ENCODE measurements around the gene SLC5A6. TPM values are rescaled to one million over a fixed set of nuclear protein-coding genes. Genes with fewer than 3 reads are reported as not detected.

The SLC5A6 gene
- polyA plus RNA-seq, 1 donor from 2014 or later, result 64.3 TPM

DNA sequence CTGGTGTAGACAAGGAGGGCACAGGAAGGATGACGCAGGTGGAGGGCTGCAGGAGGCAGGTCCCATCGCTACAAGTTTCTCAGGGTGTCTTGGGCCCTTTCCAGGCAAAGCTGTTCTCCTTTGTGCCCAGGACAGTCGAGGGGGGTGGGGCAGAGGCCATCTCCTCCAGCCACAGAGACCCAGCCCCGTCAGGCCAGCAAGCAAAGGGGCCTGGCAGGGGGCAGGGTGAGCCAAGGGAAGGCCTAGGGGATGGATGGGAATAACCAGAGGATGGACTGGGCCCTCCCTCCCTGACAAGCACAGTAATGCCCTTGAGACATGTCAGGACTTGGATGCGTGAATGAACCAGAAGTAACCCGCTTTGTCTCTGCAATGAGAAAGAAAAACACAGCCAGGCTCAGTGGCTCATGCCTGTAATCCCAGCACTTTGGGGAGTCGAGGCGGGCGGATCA is 57.0 kb downstream of the SLC5A6 start:
- TF ChIP-seq RAD21 (conservative IDR thresholded peaks at IDR 0.05) (no peak), EP300 (conservative IDR thresholded peaks at IDR 0.05; ENCODE audit: poor library complexity, severe bottlenecking) (no peak), SMC3 (conservative IDR thresholded peaks at IDR 0.05; ENCODE audit: poor library complexity) (no peak), CTCF (IDR thresholded peaks at IDR 0.05; ENCODE audit: poor library complexity, severe bottlenecking) (no peak), REST (IDR thresholded peaks at IDR 0.05; ENCODE audit: borderline replicate concordance) (no peak), TAF1 (IDR thresholded peaks at IDR 0.05; ENCODE audit: low read depth) (no peak), MXI1 (conservative IDR thresholded peaks at IDR 0.05; ENCODE audit: poor library complexity, severe bottlenecking) (no peak), POLR2AphosphoS5 (IDR thresholded peaks at IDR 0.05) (no peak), EZH2 (IDR thresholded peaks at IDR 0.05; ENCODE audit: borderline replicate concordance, insufficient read depth, low read length, poor library complexity, severe bottlenecking) (no peak)
- H3K79me2 ChIP-seq (replicated peaks; ENCODE audit: insufficient read depth, low read length), result no peaks in the 10 kb centered on the region
- no peak overlapping the region for H3K4me2 ChIP-seq (ENCODE audit: low read length)
- H4K20me1 ChIP-seq (ENCODE audit: insufficient read depth), result no peaks in the 10 kb centered on the region
- no peaks in the 10 kb centered on the region for H3K9me3 ChIP-seq (ENCODE audit: low read length)
- no peaks in the 10 kb centered on the region for H3K36me3 ChIP-seq (ENCODE audit: insufficient read depth, low read length)
- no peak overlapping the region for H2AFZ ChIP-seq (ENCODE audit: low read depth, low read length)
- H3K9me2 ChIP-seq (ENCODE audit: insufficient read depth, low read length), result no peaks in the 10 kb centered on the region
- no peak overlapping the region for H3K4me3 ChIP-seq (ENCODE audit: low read length)
- H3F3A ChIP-seq (ENCODE audit: insufficient read depth, low read length, poor library complexity, severe bottlenecking), result no peaks in the 10 kb centered on the region
- no peak overlapping the region for H3K9ac ChIP-seq (ENCODE audit: low read length)
- no peak overlapping the region for H3K27ac ChIP-seq (ENCODE audit: low read length)
- no peaks in the 10 kb centered on the region for H3K27me3 ChIP-seq (ENCODE audit: insufficient read depth, low read depth, low read length)

DNA sequence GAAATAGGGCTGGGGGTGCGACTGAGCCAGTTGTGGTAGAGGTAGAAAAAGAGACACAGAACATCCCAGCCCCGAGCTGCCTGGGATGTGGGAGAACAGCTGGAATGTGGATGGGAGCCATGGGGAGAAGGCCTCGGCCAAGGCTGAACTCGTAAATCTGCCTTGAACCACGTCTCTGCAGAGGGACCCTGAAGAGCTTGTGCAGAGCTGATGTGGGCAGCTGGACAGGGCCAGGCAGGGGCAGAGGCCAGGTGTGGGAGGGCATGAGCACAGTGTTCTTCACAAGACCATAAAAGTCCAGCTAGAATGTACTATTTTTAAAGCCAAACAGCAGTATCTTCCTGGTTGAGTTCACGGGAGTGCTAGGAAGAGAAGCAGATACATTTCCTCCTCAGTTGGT is 57.6 kb downstream of the SLC5A6 start:
- Histone ChIP-seq H3K9ac (ENCODE audit: low read length) (no peak overlapping the region), H3F3A (ENCODE audit: insufficient read depth, low read length, poor library complexity, severe bottlenecking) (no peaks in the 10 kb centered on the region), H3K79me2 (replicated peaks; ENCODE audit: insufficient read depth, low read length) (no peaks in the 10 kb centered on the region), H3K27ac (ENCODE audit: low read length) (no peak overlapping the region), H3K4me3 (ENCODE audit: low read length) (no peak overlapping the region), H3K36me3 (ENCODE audit: insufficient read depth, low read length) (no peaks in the 10 kb centered on the region), H3K4me2 (ENCODE audit: low read length) (no peak overlapping the region), H4K20me1 (ENCODE audit: insufficient read depth) (no peaks in the 10 kb centered on the region), H2AFZ (ENCODE audit: low read depth, low read length) (no peak overlapping the region), H3K27me3 (ENCODE audit: insufficient read depth, low read depth, low read length) (no peaks in the 10 kb centered on the region), H3K9me2 (ENCODE audit: insufficient read depth, low read length) (no peaks in the 10 kb centered on the region), H3K9me3 (ENCODE audit: low read length) (no peaks in the 10 kb centered on the region)
- TF ChIP-seq SMC3 (conservative IDR thresholded peaks at IDR 0.05; ENCODE audit: poor library complexity), result no peak
- no peak for TF ChIP-seq TAF1 (IDR thresholded peaks at IDR 0.05; ENCODE audit: low read depth)
- no peak for TF ChIP-seq RAD21 (conservative IDR thresholded peaks at IDR 0.05)
- TF ChIP-seq CTCF (IDR thresholded peaks at IDR 0.05; ENCODE audit: poor library complexity, severe bottlenecking), result no peak
- no peak for TF ChIP-seq EZH2 (IDR thresholded peaks at IDR 0.05; ENCODE audit: borderline replicate concordance, insufficient read depth, low read length, poor library complexity, severe bottlenecking)
- TF ChIP-seq POLR2AphosphoS5 (IDR thresholded peaks at IDR 0.05), result no peak
